ENCODE measurements around the gene RSPO3.

- no peak for TF ChIP-seq CTCF (IDR thresholded peaks at IDR 0.05)
- TF ChIP-seq POLR2A (IDR thresholded peaks at IDR 0.05) = no peak
Measured at GRCh38 chr6:127124680-127125079, 6.2 kb downstream of the RSPO3 start.
